Measurements from ENCODE around the gene SYNE1.

SYNE1 gene

GRCh38 chr6:152387091-152387490 lies 250.1 kb downstream of the SYNE1 start:
- Histone ChIP-seq H4K91ac (ENCODE audit: low read depth, low read length) (no peak overlapping the region), H2BK120ac (ENCODE audit: insufficient read depth, low read length, poor library complexity) (no peak overlapping the region), H3K4me2 (ENCODE audit: low read length) (no peak overlapping the region), H2AFZ (ENCODE audit: insufficient read depth, low read length, poor library complexity) (no peak overlapping the region), H3K4me3 (ENCODE audit: low read depth, low read length) (no peak overlapping the region), H3K79me2 (ENCODE audit: control insufficient read depth, insufficient read depth, low read length, poor library complexity) (no peaks in the 10 kb centered on the region), H3K27me3 (ENCODE audit: insufficient read depth, low read length) (no peaks in the 10 kb centered on the region), H2BK5ac (ENCODE audit: low read depth, low read length, poor library complexity) (no peak overlapping the region), H3K79me1 (ENCODE audit: low read length) (no peaks in the 10 kb centered on the region), H2AK5ac (ENCODE audit: low read length) (no peak overlapping the region), H3K18ac (ENCODE audit: low read length) (no peak overlapping the region), H3K36me3 (ENCODE audit: control insufficient read depth in 1 of 2, insufficient read depth in 2 of 2, low read length in 2 of 2) (no peaks in the 10 kb centered on the region), H3K4ac (ENCODE audit: low read depth, low read length) (no peak overlapping the region), H3K4me1 (ENCODE audit: control insufficient read depth in 1 of 2, insufficient read depth in 2 of 2, low read length in 2 of 2) (peaks cover 0 to 2% of the 10 kb centered on the region in 2 experiments), H3K9me3 (ENCODE audit: insufficient read depth, low read depth, low read length) (no peaks in the 10 kb centered on the region), H2BK12ac (ENCODE audit: low read length) (no peak overlapping the region), H3K27ac (ENCODE audit: low read depth, low read length) (no peak overlapping the region), H3K23ac (ENCODE audit: low read length) (no peak overlapping the region), H3K9ac (ENCODE audit: low read length) (no peak overlapping the region), H3K14ac (ENCODE audit: low read length) (no peak overlapping the region), H4K8ac (ENCODE audit: low read depth, low read length) (no peak overlapping the region), H4K12ac (ENCODE audit: low read depth, low read length) (no peak overlapping the region)
- DNase-seq, result peak; percentile 18 to 68
- WGBS (ENCODE audit: extremely low coverage, insufficient coverage, insufficient read length), result no CpG with 5 or more reads among the region's 6 CpGs

GRCh38 chr6:152386131-152386530 lies 251.0 kb downstream of the SYNE1 start:
- no peak overlapping the region for H4K8ac ChIP-seq (ENCODE audit: low read depth, low read length)
- no peaks in the 10 kb centered on the region for H3K27me3 ChIP-seq (ENCODE audit: insufficient read depth, low read length)
- no peak overlapping the region for H3K23ac ChIP-seq (ENCODE audit: low read length)
- H4K91ac ChIP-seq (ENCODE audit: low read depth, low read length), result no peak overlapping the region
- peaks cover 2% of the 10 kb centered on the region for H3K79me1 ChIP-seq (ENCODE audit: low read length)
- H3K79me2 ChIP-seq (ENCODE audit: control insufficient read depth, insufficient read depth, low read length, poor library complexity), result no peaks in the 10 kb centered on the region
- peaks cover 0 to 2% of the 10 kb centered on the region in 2 experiments for H3K4me1 ChIP-seq (ENCODE audit: control insufficient read depth in 1 of 2, insufficient read depth in 2 of 2, low read length in 2 of 2)
- H3K4me3 ChIP-seq (ENCODE audit: low read depth, low read length), result no peak overlapping the region
- H3K18ac ChIP-seq (ENCODE audit: low read length), result no peak overlapping the region
- H3K27ac ChIP-seq (ENCODE audit: low read depth, low read length), result no peak overlapping the region
- H4K12ac ChIP-seq (ENCODE audit: low read depth, low read length), result no peak overlapping the region
- H3K4ac ChIP-seq (ENCODE audit: low read depth, low read length), result no peak overlapping the region
- no peak overlapping the region for H2BK5ac ChIP-seq (ENCODE audit: low read depth, low read length, poor library complexity)
- no peak overlapping the region for H2BK120ac ChIP-seq (ENCODE audit: insufficient read depth, low read length, poor library complexity)
- no peaks in the 10 kb centered on the region for H3K9me3 ChIP-seq (ENCODE audit: insufficient read depth, low read depth, low read length)
- H3K4me2 ChIP-seq (ENCODE audit: low read length), result no peak overlapping the region
- no peak overlapping the region for H2AK5ac ChIP-seq (ENCODE audit: low read length)
- WGBS (ENCODE audit: extremely low coverage, insufficient coverage, insufficient read length), result no CpG with 5 or more reads among the region's 2 CpGs
- H2AFZ ChIP-seq (ENCODE audit: insufficient read depth, low read length, poor library complexity), result no peak overlapping the region
- H2BK12ac ChIP-seq (ENCODE audit: low read length), result no peak overlapping the region
- no peak overlapping the region for H3K14ac ChIP-seq (ENCODE audit: low read length)
- no peaks in the 10 kb centered on the region for H3K36me3 ChIP-seq (ENCODE audit: control insufficient read depth in 1 of 2, insufficient read depth in 2 of 2, low read length in 2 of 2)
- peak in 1 of 2 donors; percentile 36 for DNase-seq
- no peak overlapping the region for H3K9ac ChIP-seq (ENCODE audit: low read length)

GRCh38 chr6:152380993-152381898 lies 255.9 kb downstream of the SYNE1 start:
- Histone ChIP-seq H3K9ac (ENCODE audit: low read length) (peak overlapping the region; percentile 2), H3K9me3 (ENCODE audit: insufficient read depth, low read depth, low read length) (no peaks in the 10 kb centered on the region), H3K79me1 (ENCODE audit: low read length) (peaks cover 4% of the 10 kb centered on the region), H3K79me2 (ENCODE audit: control insufficient read depth, insufficient read depth, low read length, poor library complexity) (no peaks in the 10 kb centered on the region), H3K27ac (ENCODE audit: low read depth, low read length) (peak overlapping the region; percentile 92), H3K4me2 (ENCODE audit: low read length) (peak overlapping the region; percentile 58), H4K12ac (ENCODE audit: low read depth, low read length) (no peak overlapping the region), H2AK5ac (ENCODE audit: low read length) (no peak overlapping the region), H4K91ac (ENCODE audit: low read depth, low read length) (peak overlapping the region; percentile 63), H3K18ac (ENCODE audit: low read length) (peak overlapping the region; percentile 71), H2BK120ac (ENCODE audit: insufficient read depth, low read length, poor library complexity) (no peak overlapping the region), H3K27me3 (ENCODE audit: insufficient read depth, low read length) (no peaks in the 10 kb centered on the region), H3K4me3 (ENCODE audit: low read depth, low read length) (peak overlapping the region; percentile 52), H3K36me3 (ENCODE audit: control insufficient read depth in 1 of 2, insufficient read depth in 2 of 2, low read length in 2 of 2) (no peaks in the 10 kb centered on the region), H2AFZ (ENCODE audit: insufficient read depth, low read length, poor library complexity) (peak overlapping the region; percentile 43), H4K8ac (ENCODE audit: low read depth, low read length) (peak overlapping the region; percentile 70), H2BK12ac (ENCODE audit: low read length) (peak overlapping the region; percentile 69), H2BK5ac (ENCODE audit: low read depth, low read length, poor library complexity) (peak overlapping the region; percentile 22), H3K23ac (ENCODE audit: low read length) (no peak overlapping the region), H3K4ac (ENCODE audit: low read depth, low read length) (no peak overlapping the region), H3K4me1 (ENCODE audit: control insufficient read depth in 1 of 2, insufficient read depth in 2 of 2, low read length in 2 of 2) (no peaks in the 10 kb centered on the region), H3K14ac (ENCODE audit: low read length) (no peak overlapping the region)
- peak; percentile 72 to 91 for DNase-seq
- no CpG with 5 or more reads among the region's 17 CpGs for WGBS (ENCODE audit: extremely low coverage, insufficient coverage, insufficient read length)

- Histone ChIP-seq H3K27ac (ENCODE audit: low read depth, low read length) (peak overlapping the region; percentile 83), H2AK5ac (ENCODE audit: low read length) (no peak overlapping the region), H3K27me3 (ENCODE audit: insufficient read depth, low read length) (no peaks in the 10 kb centered on the region), H2BK5ac (ENCODE audit: low read depth, low read length, poor library complexity) (no peak overlapping the region), H2AFZ (ENCODE audit: insufficient read depth, low read length, poor library complexity) (no peak overlapping the region), H3K4me2 (ENCODE audit: low read length) (peak overlapping the region; percentile 69), H4K8ac (ENCODE audit: low read depth, low read length) (no peak overlapping the region), H3K14ac (ENCODE audit: low read length) (no peak overlapping the region), H3K9me3 (ENCODE audit: insufficient read depth, low read depth, low read length) (no peaks in the 10 kb centered on the region), H3K4me1 (ENCODE audit: control insufficient read depth in 1 of 2, insufficient read depth in 2 of 2, low read length in 2 of 2) (no peaks in the 10 kb centered on the region), H3K4me3 (ENCODE audit: low read depth, low read length) (no peak overlapping the region), H3K79me2 (ENCODE audit: control insufficient read depth, insufficient read depth, low read length, poor library complexity) (no peaks in the 10 kb centered on the region), H3K4ac (ENCODE audit: low read depth, low read length) (no peak overlapping the region), H3K36me3 (ENCODE audit: control insufficient read depth in 1 of 2, insufficient read depth in 2 of 2, low read length in 2 of 2) (no peaks in the 10 kb centered on the region), H3K9ac (ENCODE audit: low read length) (no peak overlapping the region), H3K18ac (ENCODE audit: low read length) (no peak overlapping the region), H3K23ac (ENCODE audit: low read length) (no peak overlapping the region), H2BK120ac (ENCODE audit: insufficient read depth, low read length, poor library complexity) (no peak overlapping the region), H4K91ac (ENCODE audit: low read depth, low read length) (no peak overlapping the region), H4K12ac (ENCODE audit: low read depth, low read length) (no peak overlapping the region), H3K79me1 (ENCODE audit: low read length) (peaks cover 4% of the 10 kb centered on the region), H2BK12ac (ENCODE audit: low read length) (no peak overlapping the region)
- WGBS (ENCODE audit: extremely low coverage, insufficient coverage, insufficient read length), result no CpG with 5 or more reads among the region's 5 CpGs
- DNase-seq, result peak; percentile 60 to 78
These were observed 256.8 kb downstream of the SYNE1 start for GRCh38 chr6:152380351-152380767.

Data from trophoblast cell (in vitro differentiated cells and primary cell).